H1 (cell line): ENCODE results near the gene CDH20. TPM values are rescaled to one million over a fixed set of nuclear protein-coding genes. Genes with fewer than 3 reads are reported as not detected.

Experiments
- CBX8 ChIP-seq: fragments of 300-800, 300-1000 bp; sonication (generic); IDR thresholded peaks from 2 replicates; pipeline ENCODE4 v1.7.1; 2016; ENCODE audit warnings: low read depth, low read length, borderline replicate concordance
- EGR1 ChIP-seq: IDR thresholded peaks from 2 replicates; pipeline ENCODE4 v1.6.1; 2011; ENCODE audit warnings: low read depth, low read length, borderline replicate concordance
- POLR2A ChIP-seq, 2 experiments: IDR thresholded peaks; 1 replicate in 1 of 2; 2 replicates in 1 of 2; pipeline ENCODE4 v1.6.1; 2011; ENCODE audit warnings: low read depth in 2 of 2, low read length in 2 of 2, mild to moderate bottlenecking in 2 of 2; ENCODE audit errors: control extremely low read depth in 1 of 2
- TCF12 ChIP-seq: IDR thresholded peaks from 2 replicates; pipeline ENCODE4 v1.6.1; 2011; ENCODE audit warnings: low read depth, mild to moderate bottlenecking, low read length
- YY1 ChIP-seq: IDR thresholded peaks from 2 replicates; pipeline ENCODE4 v1.6.1; 2011; ENCODE audit warnings: low read depth, mild to moderate bottlenecking, low read length
- polyA plus RNA-seq, 7 experiments: library from polyadenylated mRNA; depleted of rRNA in 3 of 7; stranded (reverse) in 5 of 7; unstranded in 2 of 7; fragments of >200 nt in 5 of 7; fragments of 200-250 nt in 2 of 7; gene quantifications; 1 replicate in 5 of 7; 2 replicates in 1 of 7; 4 replicates in 1 of 7; pipeline versions ENCODE4 v1.2.1 to v1.2.3, GENCODE V29; 2011 to 2013; ENCODE audit warnings: missing spikeins in 2 of 7, mixed read lengths in 2 of 7
- total RNA-seq: library from RNA; stranded (reverse); fragmentation: NEBNext Ultra II Directional; extraction: Animal tissue kit (Norgen Biotek cat#: 25700); gene quantifications from 2 replicates; pipeline ENCODE4 v1.2.1, GENCODE V29; 2021
- TF ChIP-seq, protein P1 (sequence below): IDR thresholded peaks from 2 replicates; pipeline ENCODE4 v1.6.1; 2012; ENCODE audit warnings: low read length, inconsistent platforms

CDH20 gene
- total and polyA plus RNA-seq, 2 of the 8 experiments (the other 6 are each of a cell fraction or from before 2014, with no cell fraction given): 0.07 to 0.12 TPM

DNA sequence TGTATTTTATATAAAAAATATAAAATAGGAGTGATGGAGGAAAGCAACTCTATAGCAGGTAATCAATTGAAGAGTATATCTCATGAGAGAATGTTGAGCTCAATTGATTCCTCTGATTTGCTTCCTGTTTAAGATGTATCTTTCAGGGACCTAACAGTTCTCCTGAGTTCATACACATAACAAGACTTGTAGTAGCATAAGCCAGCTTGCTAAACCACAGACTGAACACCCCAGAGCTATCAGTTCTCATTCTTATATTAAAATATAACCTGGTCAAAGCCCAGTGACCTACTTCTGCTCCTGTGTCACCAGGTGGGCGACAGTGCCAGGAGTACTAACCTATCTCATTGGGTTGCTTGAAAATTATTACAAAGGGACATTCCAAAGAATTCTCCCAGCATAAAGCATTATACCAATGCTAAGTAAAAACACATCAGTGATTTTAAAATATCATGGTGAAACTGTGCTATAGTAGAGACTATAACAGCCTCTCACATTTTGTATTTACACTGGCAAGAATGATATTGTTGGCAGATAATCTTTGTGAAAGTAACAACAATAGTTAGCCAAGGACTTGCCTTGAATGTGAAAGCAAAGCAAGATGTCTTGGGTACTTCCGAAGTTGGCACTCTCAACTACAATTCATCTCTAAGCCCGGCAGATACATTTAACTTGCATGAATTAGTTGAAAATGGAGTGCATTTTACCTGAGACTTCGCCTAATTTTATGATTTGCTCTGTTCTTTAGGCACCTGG is 40.8 kb upstream of the CDH20 start (continued):
- TF ChIP-seq, protein P1, sequence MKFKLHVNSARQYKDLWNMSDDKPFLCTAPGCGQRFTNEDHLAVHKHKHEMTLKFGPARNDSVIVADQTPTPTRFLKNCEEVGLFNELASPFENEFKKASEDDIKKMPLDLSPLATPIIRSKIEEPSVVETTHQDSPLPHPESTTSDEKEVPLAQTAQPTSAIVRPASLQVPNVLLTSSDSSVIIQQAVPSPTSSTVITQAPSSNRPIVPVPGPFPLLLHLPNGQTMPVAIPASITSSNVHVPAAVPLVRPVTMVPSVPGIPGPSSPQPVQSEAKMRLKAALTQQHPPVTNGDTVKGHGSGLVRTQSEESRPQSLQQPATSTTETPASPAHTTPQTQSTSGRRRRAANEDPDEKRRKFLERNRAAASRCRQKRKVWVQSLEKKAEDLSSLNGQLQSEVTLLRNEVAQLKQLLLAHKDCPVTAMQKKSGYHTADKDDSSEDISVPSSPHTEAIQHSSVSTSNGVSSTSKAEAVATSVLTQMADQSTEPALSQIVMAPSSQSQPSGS: no peak
- TF ChIP-seq CBX8: no peak
- TF ChIP-seq POLR2A (IDR thresholded peaks at IDR 0.05; ENCODE audit: control extremely low read depth in 1 of 2, low read depth in 2 of 2, low read length in 2 of 2): no peak
- no peak for TF ChIP-seq EGR1
- no peak for TF ChIP-seq TCF12
- no peak for TF ChIP-seq YY1
- TF ChIP-seq, all 59 proteins: peak for 0
